Heart left ventricle (tissue), 13 donors: Measurements from ENCODE around the gene MEGF10.

Experiments
- CTCF ChIP-seq, 12 donors: fragments of 200-600 bp; sonication (generic) in 4 of 12; IDR thresholded peaks; one replicate each; pipeline versions ENCODE4 v1.5.0 to v1.8.0; 2018 to 2022; ENCODE audit warnings: antibody characterized with exemption in 12 of 12, mild to moderate bottlenecking in 5 of 12
- POLR2A ChIP-seq, 2 donors: fragments of 450-650 bp; IDR thresholded peaks; one replicate each; pipeline ENCODE4 v1.6.1; 2017; ENCODE audit warnings: antibody characterized with exemption in 2 of 2, mild to moderate bottlenecking in 2 of 2, moderate library complexity in 2 of 2
- donor health status: ischemic (EF 13 %, LVEDD 7.1; RV severe dilation, severe dysfunction).
- donor health status: DM: no; HTN: yes; CAD: no.
- donor health status: DM: no; HTN: no; CAD: no.
- donor health status: ischemic (EF 25% LVEDD 6.9; RV normal size, moderate dysfunction).
- donor health status: ischemic (EF 25% LVEDD 5.7; RV mildly dilated, moderate dysfunction).
- donor health status: ischemic (EF 35%, LVEDD 5.7; RV mildly dilated, moderate dysfunction).
- donor health status: nonischemic (EF 11% LVEDD 7.7; RV severe dilation, severe dysfunction).
- donor health status: DM: yes; HTN: yes; CAD: no.
- donor health status: PGD.
- donor health status: ischemic (EF 29% LVEDD 5.4; RV normal size, mild dysfunction).
- donor health status: nonischemic (EF 23%, LVEDD 6.1; RV moderate dilation, normal function).

- no peak for TF ChIP-seq CTCF (IDR thresholded peaks at IDR 0.05)
- no peak for TF ChIP-seq POLR2A (IDR thresholded peaks at IDR 0.05)
Measured at GRCh38 chr5:127288676-127289075, 1.9 kb upstream of the MEGF10 start.
